ENCODE data around the gene ANKRD23.

- no peak for TF ChIP-seq CTCF (conservative IDR thresholded peaks at IDR 0.05)
- no peak for TF ChIP-seq ZFX (IDR thresholded peaks at IDR 0.05)
These were observed 38.4 kb upstream of the ANKRD23 start for GRCh38 chr2:96882230-96882629.
